ENCODE results near the gene FAM20C. TPM values are rescaled to one million over a fixed set of nuclear protein-coding genes. Genes with fewer than 3 reads are reported as not detected.

The FAM20C gene
- total and polyA plus RNA-seq, 2 of the 8 experiments (the other 6 are each of a cell fraction or from before 2014, with no cell fraction given) = 9.5 to 34.8 TPM

DNA sequence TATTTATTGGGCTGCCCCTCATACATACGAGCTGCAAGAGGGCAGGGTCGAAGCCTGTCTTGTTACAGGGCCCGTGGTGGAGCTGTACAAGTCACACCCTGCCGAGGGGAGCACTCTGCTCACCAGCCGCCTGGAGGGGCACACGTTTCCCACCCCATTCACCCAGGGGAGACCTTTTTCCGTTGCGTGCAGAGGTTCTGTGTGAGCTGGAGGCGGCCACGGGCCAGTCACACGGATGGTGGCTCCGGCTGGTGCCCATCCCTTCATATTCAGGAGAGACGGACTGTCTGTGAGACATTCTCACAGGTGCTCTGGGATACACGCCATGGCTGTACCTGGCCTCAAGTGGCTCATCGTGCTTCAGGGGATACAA, 47.9 kb upstream of the FAM20C start:
- POLR2A ChIA-PET (ENCODE audit: partially characterized antibody) = interaction anchor here (0.7 kb wide), 1 partner anchor 48 kb away, joined by 3 read pairs; the partner anchor contains the start of gene FAM20C
- Histone ChIP-seq H2BK5ac (ENCODE audit: low read depth, low read length) (no peak overlapping the region), H2AFZ (ENCODE audit: low read length) (no peak overlapping the region), H3K27ac (ENCODE audit: low read depth, low read length) (no peak overlapping the region), H4K8ac (ENCODE audit: extremely low read depth, insufficient read depth, low read length) (no peak overlapping the region), H3K9ac (replicated peaks in 1 of 4; ENCODE audit: extremely low read depth in 1 of 4, low read depth in 3 of 4, low read length in 3 of 4) (no peak overlapping the region), H2AK5ac (ENCODE audit: low read depth, low read length) (no peak overlapping the region), H3K4me2 (ENCODE audit: insufficient read depth in 1 of 2, low read depth in 2 of 2, low read length in 2 of 2) (no peak overlapping the region), H4K20me1 (replicated peaks in 1 of 2; ENCODE audit: control insufficient read depth in 1 of 2, insufficient read depth in 2 of 2, low read length in 2 of 2) (no peaks in the 10 kb centered on the region), H3K4ac (replicated peaks; ENCODE audit: insufficient read length, low read depth, low read length) (no peak overlapping the region), H2BK120ac (replicated peaks; ENCODE audit: low read depth, low read length) (no peak overlapping the region), H3K4me3 (ENCODE audit: extremely low read depth in 1 of 4, insufficient read depth in 2 of 4, low read depth in 3 of 4, low read length in 4 of 4) (no peak overlapping the region), H4K5ac (ENCODE audit: insufficient read length, low read depth, low read length) (no peak overlapping the region), H3K56ac (replicated peaks; ENCODE audit: insufficient read length, low read depth, low read length) (no peak overlapping the region), H3K79me1 (ENCODE audit: low read depth, low read length) (no peaks in the 10 kb centered on the region), H3K18ac (ENCODE audit: extremely low read depth, low read length) (no peak overlapping the region), H3K23ac (ENCODE audit: insufficient read length) (no peak overlapping the region), H2BK12ac (ENCODE audit: low read depth, low read length) (no peak overlapping the region), H3K27me3 (replicated peaks in 1 of 4; ENCODE audit: control insufficient read depth in 3 of 4, extremely low read depth in 1 of 4, insufficient read depth in 3 of 4, low read length in 3 of 4) (no peaks in the 10 kb centered on the region; a peak in 1 of 7 replicates), H3K9me3 (ENCODE audit: insufficient read depth in 2 of 2, low read depth in 1 of 2, low read length in 1 of 2) (no peaks in the 10 kb centered on the region), H3K14ac (ENCODE audit: insufficient read length) (no peak overlapping the region), H2BK15ac (ENCODE audit: low read length) (no peak overlapping the region), H3K4me1 (replicated peaks in 1 of 4; ENCODE audit: control insufficient read depth in 3 of 4, insufficient read depth in 4 of 4, low read length in 3 of 4) (peaks cover 0 to 7% (median 4%) of the 10 kb centered on the region in 4 experiments; a peak in 5 of 7 replicates), H3K79me2 (ENCODE audit: control insufficient read depth in 1 of 2, insufficient read depth in 2 of 2, low read length in 2 of 2) (no peaks in the 10 kb centered on the region), H4K91ac (replicated peaks; ENCODE audit: insufficient read length, low read length) (no peak overlapping the region), H3K23me2 (ENCODE audit: low read depth, low read length) (peaks cover 1% of the 10 kb centered on the region; the same call in 1 of the 2 replicates), H3K36me3 (ENCODE audit: control insufficient read depth in 2 of 4, insufficient read depth in 4 of 4, low read length in 3 of 4) (peaks cover 4 to 8% (median 5%) of the 10 kb centered on the region in 4 experiments), H2BK20ac (ENCODE audit: low read length) (no peak overlapping the region)
- no peak for FAIRE-seq
- CTCF ChIA-PET (ENCODE audit: partially characterized antibody) = interaction anchor here (1.1 kb wide), 1 partner anchor 89 kb away, joined by 5 read pairs; no protein-coding TSS in a partner anchor
- DNase-seq (ENCODE audit: low read depth in 1 of 2, low spot score in 2 of 2) = no peak
- 94% methylated on average over 15 of the region's 15 CpGs; no CpG with 5 or more reads in 1 of the 2 experiments for WGBS, 2 experiments (ENCODE audit: extremely low coverage in 1 of 2, insufficient coverage in 1 of 2, insufficient read length in 1 of 2, insufficient replicate concordance in 2 of 2, low coverage in 1 of 2, low lambda C conversion rate in 2 of 2, missing lambda C conversion rate in 1 of 2)
- no peak for TF ChIP-seq JUND (IDR thresholded peaks at IDR 0.05; ENCODE audit: low read length)
- no peak for TF ChIP-seq HDAC2 (IDR thresholded peaks at IDR 0.05; ENCODE audit: borderline replicate concordance in 1 of 2, low read depth in 2 of 2, low read length in 2 of 2)
- TF ChIP-seq SIRT6 (IDR thresholded peaks at IDR 0.05; ENCODE audit: low read length) = no peak
- TF ChIP-seq PHF8 (conservative IDR thresholded peaks at IDR 0.05; ENCODE audit: low read depth, low read length) = no peak
- TF ChIP-seq EP300 (IDR thresholded peaks at IDR 0.05; ENCODE audit: borderline replicate concordance in 1 of 2, low read depth in 2 of 2, low read length in 2 of 2) = no peak
- no peak for TF ChIP-seq CHD2 (IDR thresholded peaks at IDR 0.05; ENCODE audit: low read length)
- TF ChIP-seq RFX5 (IDR thresholded peaks at IDR 0.05; ENCODE audit: borderline replicate concordance, low read depth, low read length) = no peak
- no peak for TF ChIP-seq ZNF274 (IDR thresholded peaks at IDR 0.05; ENCODE audit: borderline replicate concordance, extremely low read depth, low read length)
- no peak for TF ChIP-seq HDAC6 (IDR thresholded peaks at IDR 0.05; ENCODE audit: low read depth, low read length)
- TF ChIP-seq CEBPB (IDR thresholded peaks at IDR 0.05; ENCODE audit: low read depth, low read length) = no peak
- TF ChIP-seq, protein P1, sequence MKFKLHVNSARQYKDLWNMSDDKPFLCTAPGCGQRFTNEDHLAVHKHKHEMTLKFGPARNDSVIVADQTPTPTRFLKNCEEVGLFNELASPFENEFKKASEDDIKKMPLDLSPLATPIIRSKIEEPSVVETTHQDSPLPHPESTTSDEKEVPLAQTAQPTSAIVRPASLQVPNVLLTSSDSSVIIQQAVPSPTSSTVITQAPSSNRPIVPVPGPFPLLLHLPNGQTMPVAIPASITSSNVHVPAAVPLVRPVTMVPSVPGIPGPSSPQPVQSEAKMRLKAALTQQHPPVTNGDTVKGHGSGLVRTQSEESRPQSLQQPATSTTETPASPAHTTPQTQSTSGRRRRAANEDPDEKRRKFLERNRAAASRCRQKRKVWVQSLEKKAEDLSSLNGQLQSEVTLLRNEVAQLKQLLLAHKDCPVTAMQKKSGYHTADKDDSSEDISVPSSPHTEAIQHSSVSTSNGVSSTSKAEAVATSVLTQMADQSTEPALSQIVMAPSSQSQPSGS (IDR thresholded peaks at IDR 0.05; ENCODE audit: low read length) = no peak
- no peak for TF ChIP-seq POLR2A (IDR thresholded peaks at IDR 0.05; ENCODE audit: control extremely low read depth in 1 of 2, low read depth in 2 of 2, low read length in 2 of 2)
- no peak for TF ChIP-seq ASH2L (IDR thresholded peaks at IDR 0.05; ENCODE audit: low read length)
